Measurements from ENCODE around the gene CYP3A4. TPM values are rescaled to one million over a fixed set of nuclear protein-coding genes. Genes with fewer than 3 reads are reported as not detected.

CYP3A4 gene
- total and polyA plus RNA-seq, 2 of the 8 experiments (the other 6 are each of a cell fraction or from before 2014, with no cell fraction given), result not detected

GRCh38 chr7:99729486-99730237 is 54.3 kb downstream of the CYP3A4 start:
- Histone ChIP-seq H2BK20ac (ENCODE audit: low read length) (no peak overlapping the region), H3K23me2 (ENCODE audit: low read depth, low read length) (no peaks in the 10 kb centered on the region), H2AFZ (ENCODE audit: low read length) (no peak overlapping the region), H3K79me2 (ENCODE audit: control insufficient read depth in 1 of 2, insufficient read depth in 2 of 2, low read length in 2 of 2) (no peaks in the 10 kb centered on the region), H3K4ac (replicated peaks; ENCODE audit: insufficient read length, low read depth, low read length) (no peak overlapping the region), H2BK5ac (ENCODE audit: low read depth, low read length) (no peak overlapping the region), H3K4me2 (ENCODE audit: insufficient read depth in 1 of 2, low read depth in 2 of 2, low read length in 2 of 2) (no peak overlapping the region), H4K5ac (ENCODE audit: insufficient read length, low read depth, low read length) (no peak overlapping the region), H3K27me3 (replicated peaks in 1 of 4; ENCODE audit: control insufficient read depth in 3 of 4, extremely low read depth in 1 of 4, insufficient read depth in 3 of 4, low read length in 3 of 4) (no peaks in the 10 kb centered on the region), H3K9me3 (ENCODE audit: insufficient read depth in 2 of 2, low read depth in 1 of 2, low read length in 1 of 2) (no peaks in the 10 kb centered on the region), H3K18ac (ENCODE audit: extremely low read depth, low read length) (no peak overlapping the region), H4K91ac (replicated peaks; ENCODE audit: insufficient read length, low read length) (no peak overlapping the region), H3K4me1 (replicated peaks in 1 of 4; ENCODE audit: control insufficient read depth in 3 of 4, insufficient read depth in 4 of 4, low read length in 3 of 4) (no peaks in the 10 kb centered on the region), H2BK12ac (ENCODE audit: low read depth, low read length) (no peak overlapping the region), H3K23ac (ENCODE audit: insufficient read length) (no peak overlapping the region), H3K4me3 (ENCODE audit: extremely low read depth in 1 of 4, insufficient read depth in 2 of 4, low read depth in 3 of 4, low read length in 4 of 4) (no peak overlapping the region), H3K56ac (replicated peaks; ENCODE audit: insufficient read length, low read depth, low read length) (no peak overlapping the region), H4K20me1 (replicated peaks in 1 of 2; ENCODE audit: control insufficient read depth in 1 of 2, insufficient read depth in 2 of 2, low read length in 2 of 2) (no peaks in the 10 kb centered on the region), H3K36me3 (ENCODE audit: control insufficient read depth in 2 of 4, insufficient read depth in 4 of 4, low read length in 3 of 4) (no peaks in the 10 kb centered on the region), H4K8ac (ENCODE audit: extremely low read depth, insufficient read depth, low read length) (no peak overlapping the region), H2BK120ac (replicated peaks; ENCODE audit: low read depth, low read length) (no peak overlapping the region), H3K27ac (ENCODE audit: low read depth, low read length) (no peak overlapping the region), H3K79me1 (ENCODE audit: low read depth, low read length) (no peaks in the 10 kb centered on the region), H2AK5ac (ENCODE audit: low read depth, low read length) (no peak overlapping the region), H3K9ac (replicated peaks in 1 of 4; ENCODE audit: extremely low read depth in 1 of 4, low read depth in 3 of 4, low read length in 3 of 4) (no peak overlapping the region), H3K14ac (ENCODE audit: insufficient read length) (no peak overlapping the region), H2BK15ac (ENCODE audit: low read length) (no peak overlapping the region)
- ChIA-PET CTCF (ENCODE audit: partially characterized antibody) (interaction anchor here (1.5 kb wide), 1 partner anchor 50 kb away, joined by 3 read pairs; no protein-coding TSS in a partner anchor), POLR2A (ENCODE audit: partially characterized antibody) (no interaction called here)
- FAIRE-seq (no peak), DNase-seq (ENCODE audit: low read depth in 1 of 2, low spot score in 2 of 2) (no peak)
- WGBS, 2 experiments (ENCODE audit: extremely low coverage in 1 of 2, insufficient coverage in 1 of 2, insufficient read length in 1 of 2, insufficient replicate concordance in 2 of 2, low coverage in 1 of 2, low lambda C conversion rate in 2 of 2, missing lambda C conversion rate in 1 of 2), result 64% methylated on average over 5 of the region's 5 CpGs; no CpG with 5 or more reads in 1 of the 2 experiments
- TF ChIP-seq CEBPB (IDR thresholded peaks at IDR 0.05; ENCODE audit: low read depth, low read length) (peak; percentile 46; the same call in 1 of the 2 replicates), MAFK (IDR thresholded peaks at IDR 0.05; ENCODE audit: low read depth, low read length) (no peak)
